Stimulated activated CD8-positive, alpha-beta memory T cell treated with anti-CD3 and anti-CD28 coated beads, Interleukin-7, amount 100 ng/mL, for 24 hours (primary cell): ENCODE data around the gene MAS1.
"Not testable (repeated sequence)": the region's sequence is repeated elsewhere in the genome, so short reads cannot be mapped to it uniquely, and the experiment has no call there.

Experiments
- DNase-seq: peaks from one replicate; pipeline ENCODE4 v3.0.0-alpha.2; 2020; ENCODE audit warnings: low read depth

MAS1 gene

GRCh38 chr6:159916752-159917151, 26.0 kb downstream of the MAS1 start:
- no peak for DNase-seq

- DNase-seq = no peak
These were observed 28.3 kb downstream of the MAS1 start for GRCh38 chr6:159919011-159919511.

- no peak for DNase-seq
These were observed 29.0 kb downstream of the MAS1 start for GRCh38 chr6:159919800-159920199.

- DNase-seq = not testable (repeated sequence)
These were observed 33.4 kb downstream of the MAS1 start for GRCh38 chr6:159924150-159924549.

- DNase-seq = no peak
These were observed 35.9 kb downstream of the MAS1 start for GRCh38 chr6:159926542-159927203.

GRCh38 chr6:159929819-159930218, 39.0 kb downstream of the MAS1 start:
- DNase-seq = no peak

- no peak for DNase-seq
These were observed 40.3 kb downstream of the MAS1 start for GRCh38 chr6:159931112-159931511.

- DNase-seq = no peak
These were observed 41.1 kb downstream of the MAS1 start for GRCh38 chr6:159931846-159932245.

GRCh38 chr6:159933077-159933476, 42.3 kb downstream of the MAS1 start:
- no peak for DNase-seq

- DNase-seq = no peak
These were observed 43.4 kb downstream of the MAS1 start for GRCh38 chr6:159934181-159934580.

- no peak for DNase-seq
These were observed 44.3 kb downstream of the MAS1 start for GRCh38 chr6:159935065-159935464.

- no peak for DNase-seq
These were observed 44.8 kb downstream of the MAS1 start for GRCh38 chr6:159935633-159936032.

- no peak for DNase-seq
These were observed 48.8 kb downstream of the MAS1 start for GRCh38 chr6:159939591-159940016.
